ENCODE data around the gene PPM1J. TPM values are rescaled to one million over a fixed set of nuclear protein-coding genes. Genes with fewer than 3 reads are reported as not detected.

PPM1J gene
- total and polyA plus RNA-seq, 9 of the 15 experiments (the other 6 are each of a cell fraction or from before 2014, with no cell fraction given): 0.25 to 10.5 (median 4.2) TPM

DNA sequence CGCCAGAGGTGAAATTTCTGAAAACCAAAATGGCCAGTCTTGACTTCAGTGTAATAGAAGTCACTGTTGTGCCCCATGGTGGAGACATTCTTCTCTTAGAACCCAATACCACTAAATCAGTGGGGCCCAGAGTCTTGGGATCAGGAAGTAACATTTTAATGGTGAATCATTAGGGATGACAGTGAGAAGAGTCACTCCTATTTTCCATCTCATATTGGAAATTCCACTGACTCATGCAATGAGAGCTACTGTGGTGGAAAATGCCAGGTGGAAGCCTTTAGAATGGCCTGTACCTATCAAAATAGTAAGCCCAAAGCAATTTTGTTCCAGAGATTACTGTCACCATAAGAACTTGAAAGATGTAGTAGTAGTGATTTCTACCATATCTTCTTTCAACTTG lies 20.6 kb upstream of the PPM1J start:
- H3K9me3 ChIP-seq (replicated peaks; ENCODE audit: control insufficient read depth, insufficient read depth, low read depth, low read length): no peaks in the 10 kb centered on the region
- no peaks in the 10 kb centered on the region for H3K4me1 ChIP-seq (replicated peaks in 1 of 2; ENCODE audit: control insufficient read depth in 2 of 2, insufficient read depth in 2 of 2, low read length in 2 of 2)
- intact Hi-C loops (cut with micrococcal nuclease) (no loop called here), in situ Hi-C loops (cut with MboI) (no loop called here)
- H3K9me1 ChIP-seq (ENCODE audit: control insufficient read depth, insufficient read depth, low read length): no peaks in the 10 kb centered on the region
- no peak overlapping the region for H3K4me3 ChIP-seq
- H3K27me3 ChIP-seq (ENCODE audit: control insufficient read depth in 2 of 2, insufficient read depth in 2 of 2, low read length in 2 of 2): peaks cover 23 to 24% of the 10 kb centered on the region in 2 experiments
- ATAC-seq: no peak
- H3K27ac ChIP-seq (ENCODE audit: extremely low read depth, low read depth, low read length): no peak overlapping the region
- H3K79me2 ChIP-seq (ENCODE audit: control insufficient read depth, insufficient read depth, low read length): no peaks in the 10 kb centered on the region
- CTCF ChIA-PET (ENCODE audit: low intra/inter-chr PET ratio): no interaction called here
- FAIRE-seq: no peak
- no TSS peak for BruUV-seq (replicated peaks)
- no peaks in the 10 kb centered on the region for H3K36me3 ChIP-seq (ENCODE audit: control insufficient read depth, insufficient read depth, low read length)
- peak; percentile 86 for TF ChIP-seq FOSL1 (tag; conservative IDR thresholded peaks at IDR 0.05)
- no peak for TF ChIP-seq FIP1L1 (IDR thresholded peaks at IDR 0.05; ENCODE audit: low read depth, low read length, poor library complexity, severe bottlenecking)
- TF ChIP-seq, protein P1, sequence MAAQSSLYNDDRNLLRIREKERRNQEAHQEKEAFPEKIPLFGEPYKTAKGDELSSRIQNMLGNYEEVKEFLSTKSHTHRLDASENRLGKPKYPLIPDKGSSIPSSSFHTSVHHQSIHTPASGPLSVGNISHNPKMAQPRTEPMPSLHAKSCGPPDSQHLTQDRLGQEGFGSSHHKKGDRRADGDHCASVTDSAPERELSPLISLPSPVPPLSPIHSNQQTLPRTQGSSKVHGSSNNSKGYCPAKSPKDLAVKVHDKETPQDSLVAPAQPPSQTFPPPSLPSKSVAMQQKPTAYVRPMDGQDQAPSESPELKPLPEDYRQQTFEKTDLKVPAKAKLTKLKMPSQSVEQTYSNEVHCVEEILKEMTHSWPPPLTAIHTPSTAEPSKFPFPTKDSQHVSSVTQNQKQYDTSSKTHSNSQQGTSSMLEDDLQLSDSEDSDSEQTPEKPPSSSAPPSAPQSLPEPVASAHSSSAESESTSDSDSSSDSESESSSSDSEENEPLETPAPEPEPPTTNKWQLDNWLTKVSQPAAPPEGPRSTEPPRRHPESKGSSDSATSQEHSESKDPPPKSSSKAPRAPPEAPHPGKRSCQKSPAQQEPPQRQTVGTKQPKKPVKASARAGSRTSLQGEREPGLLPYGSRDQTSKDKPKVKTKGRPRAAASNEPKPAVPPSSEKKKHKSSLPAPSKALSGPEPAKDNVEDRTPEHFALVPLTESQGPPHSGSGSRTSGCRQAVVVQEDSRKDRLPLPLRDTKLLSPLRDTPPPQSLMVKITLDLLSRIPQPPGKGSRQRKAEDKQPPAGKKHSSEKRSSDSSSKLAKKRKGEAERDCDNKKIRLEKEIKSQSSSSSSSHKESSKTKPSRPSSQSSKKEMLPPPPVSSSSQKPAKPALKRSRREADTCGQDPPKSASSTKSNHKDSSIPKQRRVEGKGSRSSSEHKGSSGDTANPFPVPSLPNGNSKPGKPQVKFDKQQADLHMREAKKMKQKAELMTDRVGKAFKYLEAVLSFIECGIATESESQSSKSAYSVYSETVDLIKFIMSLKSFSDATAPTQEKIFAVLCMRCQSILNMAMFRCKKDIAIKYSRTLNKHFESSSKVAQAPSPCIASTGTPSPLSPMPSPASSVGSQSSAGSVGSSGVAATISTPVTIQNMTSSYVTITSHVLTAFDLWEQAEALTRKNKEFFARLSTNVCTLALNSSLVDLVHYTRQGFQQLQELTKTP (IDR thresholded peaks at IDR 0.05; ENCODE audit: low read depth in 1 of 2, partially characterized antibody in 2 of 2): no peak
- TF ChIP-seq, protein P2, sequence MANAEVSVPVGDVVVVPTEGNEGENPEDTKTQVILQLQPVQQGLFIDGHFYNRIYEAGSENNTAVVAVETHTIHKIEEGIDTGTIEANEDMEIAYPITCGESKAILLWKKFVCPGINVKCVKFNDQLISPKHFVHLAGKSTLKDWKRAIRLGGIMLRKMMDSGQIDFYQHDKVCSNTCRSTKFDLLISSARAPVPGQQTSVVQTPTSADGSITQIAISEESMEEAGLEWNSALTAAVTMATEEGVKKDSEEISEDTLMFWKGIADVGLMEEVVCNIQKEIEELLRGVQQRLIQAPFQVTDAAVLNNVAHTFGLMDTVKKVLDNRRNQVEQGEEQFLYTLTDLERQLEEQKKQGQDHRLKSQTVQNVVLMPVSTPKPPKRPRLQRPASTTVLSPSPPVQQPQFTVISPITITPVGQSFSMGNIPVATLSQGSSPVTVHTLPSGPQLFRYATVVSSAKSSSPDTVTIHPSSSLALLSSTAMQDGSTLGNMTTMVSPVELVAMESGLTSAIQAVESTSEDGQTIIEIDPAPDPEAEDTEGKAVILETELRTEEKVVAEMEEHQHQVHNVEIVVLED (CRISPR knock-in tag; IDR thresholded peaks at IDR 0.05): no peak
- 0 out of 2 replicates have a peak, but pooled peaks have one; percentile 12 for TF ChIP-seq JUN (IDR thresholded peaks at IDR 0.05; ENCODE audit: borderline replicate concordance, low read depth, low read length)
- no peak for TF ChIP-seq JUN (CRISPR knock-in tag; IDR thresholded peaks at IDR 0.05; ENCODE audit: borderline replicate concordance)
- no peak for DNase-seq (ENCODE audit: extremely low read depth in 1 of 4, low spot score in 3 of 4)
- H3K9ac ChIP-seq (ENCODE audit: insufficient read depth in 1 of 2, low read depth in 2 of 2, low read length in 2 of 2): no peak overlapping the region
- no peak overlapping the region for H3K4me2 ChIP-seq (ENCODE audit: insufficient read depth, low read length)
- POLR2A ChIA-PET: interaction anchor here (2.4 kb wide), 1 partner anchor 12 kb away, joined by 8 read pairs; no protein-coding TSS in a partner anchor
- H4K20me1 ChIP-seq (replicated peaks; ENCODE audit: control insufficient read depth, insufficient read depth, low read length): no peaks in the 10 kb centered on the region
- 50% methylated on average over 1 of the region's 1 CpG for WGBS (ENCODE audit: insufficient coverage, low coverage, missing lambda C conversion rate)
- H2AFZ ChIP-seq (ENCODE audit: low read depth, low read length): no peak overlapping the region
